Activated CD4-positive, alpha-beta T cell treated with anti-CD3 and anti-CD28 coated beads, Interleukin-2, amount 50 U/mL, for 16 hours (primary cell): ENCODE results near the gene IKZF2.
"Not testable (repeated sequence)": the region's sequence is repeated elsewhere in the genome, so short reads cannot be mapped to it uniquely, and the experiment has no call there.

ENCODE experiments used
- DNase-seq: peaks from one replicate; pipeline ENCODE4 v3.0.0-alpha.2; 2020

IKZF2 gene

DNA sequence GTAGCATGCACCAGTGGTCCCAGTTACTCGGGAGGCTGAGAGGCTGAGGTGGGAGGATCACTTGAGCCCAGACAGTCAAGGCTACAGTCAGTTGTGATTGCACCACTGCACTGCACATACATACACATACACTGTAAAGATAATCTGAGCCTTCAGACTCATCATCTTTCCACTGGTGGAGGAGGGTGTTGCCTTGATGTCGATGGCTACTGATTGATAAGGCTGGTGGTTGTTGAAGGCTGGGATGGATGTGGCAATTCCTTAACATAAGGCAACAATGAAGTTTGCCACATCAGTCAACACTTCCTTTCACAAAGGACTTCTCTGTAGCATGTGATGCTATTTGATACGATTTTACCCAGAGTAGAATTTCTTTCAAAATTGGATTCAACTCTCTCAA, 118.8 kb downstream of the IKZF2 start:
- DNase-seq = no peak

DNA sequence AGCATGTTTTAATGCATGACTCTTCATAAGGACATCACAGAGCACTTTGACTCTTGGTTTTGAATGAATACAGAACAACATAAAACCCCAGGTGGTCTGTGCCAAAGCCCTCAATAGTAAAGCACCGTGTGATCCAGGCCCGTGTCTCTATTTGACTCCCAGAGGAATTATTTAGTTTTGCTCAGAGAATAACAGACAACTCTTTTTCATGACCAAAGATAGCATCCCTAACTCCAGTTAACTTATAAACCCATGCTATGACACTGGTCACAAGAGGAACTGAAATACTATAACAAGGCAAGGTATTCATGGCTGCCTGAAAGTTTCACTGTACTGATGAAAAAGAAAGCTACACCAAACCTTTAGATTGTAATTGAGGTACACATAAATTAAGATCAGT, 128.4 kb downstream of the IKZF2 start:
- no peak for DNase-seq

DNA sequence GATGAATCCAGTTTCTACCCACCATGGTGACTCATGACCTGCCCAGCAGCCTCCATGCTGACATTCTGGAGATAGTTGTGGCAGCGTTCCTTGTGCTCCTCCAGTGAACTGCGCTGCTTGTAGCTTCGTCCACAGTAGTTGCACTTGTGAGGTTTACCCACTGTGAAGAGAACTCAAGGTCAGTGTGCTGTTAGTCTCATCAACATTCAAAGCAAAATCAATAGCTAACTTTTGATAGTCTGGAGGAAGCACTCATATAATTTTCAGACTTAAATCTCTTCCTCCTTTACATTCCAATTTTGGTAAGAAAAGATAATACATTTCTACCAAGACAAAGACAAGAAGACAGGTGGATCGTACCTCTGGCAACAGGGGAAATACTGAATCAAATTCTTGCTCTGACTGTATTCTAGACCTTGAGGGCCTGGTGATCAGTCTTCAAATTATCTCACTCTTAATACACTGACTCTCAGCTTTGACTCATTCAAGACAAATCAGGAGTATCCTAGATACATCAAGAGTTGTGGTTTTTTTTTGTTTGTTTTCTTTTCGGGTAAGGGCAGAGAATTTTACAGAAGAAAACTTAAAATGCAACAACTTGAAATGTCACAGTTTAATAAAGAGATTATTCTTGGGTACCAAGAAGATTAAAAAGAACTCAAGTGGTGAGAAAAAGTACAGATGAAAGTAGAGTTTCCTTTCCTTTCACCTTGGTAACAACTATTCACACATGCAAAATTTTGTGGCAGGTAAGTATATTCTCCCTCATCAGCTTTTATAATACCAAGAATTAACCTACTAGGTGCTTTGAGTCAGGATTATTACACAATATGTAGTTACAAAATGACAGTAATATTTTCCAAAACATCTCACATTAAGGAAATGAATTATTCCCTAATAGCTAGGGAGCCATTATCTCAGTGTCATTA, 129.2 kb downstream of the IKZF2 start:
- peak; percentile 76 for DNase-seq

DNA sequence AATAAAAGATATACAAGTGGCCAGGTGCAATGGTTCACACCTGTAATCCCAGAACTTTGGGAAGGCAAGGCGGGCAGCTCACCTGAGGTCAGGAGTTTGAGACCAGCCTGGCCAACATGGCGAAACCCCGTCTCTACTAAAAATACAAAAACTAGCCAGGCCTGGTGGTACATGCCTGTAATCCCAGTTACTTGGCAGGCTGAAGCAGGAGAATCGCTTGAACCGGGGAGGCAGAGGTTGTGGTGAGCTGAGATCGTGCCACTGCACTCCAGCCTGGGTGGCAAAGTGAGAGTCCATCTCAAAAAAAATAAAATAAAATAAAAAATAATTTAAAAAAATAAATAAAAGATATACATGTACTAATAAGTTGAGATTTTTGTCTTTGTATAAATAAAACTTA, 130.5 kb downstream of the IKZF2 start:
- not testable (repeated sequence) for DNase-seq

DNA sequence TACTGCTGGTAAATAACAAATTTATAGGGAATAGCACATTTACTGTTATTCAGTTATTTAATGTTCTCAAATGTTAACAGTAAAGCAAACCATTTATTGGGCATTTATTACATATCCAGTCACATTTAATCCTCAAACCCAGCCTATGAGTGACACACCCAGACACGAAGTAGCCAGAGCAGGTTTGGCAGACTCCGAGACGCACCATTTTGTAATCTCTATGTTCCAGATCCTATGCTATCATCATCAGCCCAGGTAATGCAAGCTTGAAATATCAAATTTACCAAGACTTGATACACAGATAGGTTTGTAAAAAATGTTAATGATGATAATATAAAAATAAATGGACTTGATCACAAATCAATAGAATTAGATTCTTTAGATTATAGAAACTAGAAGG, 131.1 kb downstream of the IKZF2 start:
- DNase-seq = no peak

DNA sequence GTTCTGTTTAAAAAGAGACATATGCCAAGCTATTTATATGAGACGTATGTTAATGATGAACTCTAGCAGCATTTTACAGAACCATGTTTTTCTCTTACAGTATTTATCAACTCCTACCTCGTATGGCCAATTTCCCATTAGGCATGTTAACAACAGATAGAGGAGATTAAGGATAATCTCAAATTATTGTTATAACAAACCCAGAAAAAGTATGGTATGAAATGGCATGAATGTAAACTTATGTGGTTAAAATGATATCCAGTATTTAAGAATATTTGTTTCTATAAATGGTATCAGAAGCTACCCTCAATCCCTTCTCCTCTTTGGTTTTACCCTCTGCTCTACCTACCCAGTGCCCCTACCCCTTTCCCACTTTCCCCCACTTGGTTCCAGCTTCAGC, 132.0 kb downstream of the IKZF2 start:
- no peak for DNase-seq

DNA sequence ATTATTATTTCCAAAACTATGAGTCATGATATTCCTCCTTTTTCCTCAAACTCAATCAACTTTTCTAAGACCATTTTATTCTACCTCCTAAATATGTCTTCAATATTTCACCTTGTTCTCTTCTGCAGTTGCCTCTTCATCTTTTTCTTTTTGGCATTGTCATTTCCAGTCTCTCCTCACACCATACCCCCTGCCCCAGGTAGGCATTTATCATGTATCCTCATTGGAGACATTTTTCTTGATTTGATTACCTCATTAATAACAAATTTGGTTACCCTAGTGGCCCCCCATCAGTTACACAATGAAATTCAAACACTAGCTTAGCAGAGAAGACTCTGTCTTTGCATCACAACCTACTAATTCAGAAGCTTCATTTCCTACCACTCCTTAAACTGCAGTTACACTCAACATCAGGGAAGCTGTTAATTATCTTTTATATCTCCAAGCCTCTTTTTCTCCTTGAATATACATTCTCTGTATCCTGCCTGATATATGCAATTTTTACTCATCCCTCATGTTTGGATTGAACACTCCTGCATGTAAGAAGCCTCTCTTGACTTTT, 133.0 kb downstream of the IKZF2 start:
- DNase-seq = no peak

DNA sequence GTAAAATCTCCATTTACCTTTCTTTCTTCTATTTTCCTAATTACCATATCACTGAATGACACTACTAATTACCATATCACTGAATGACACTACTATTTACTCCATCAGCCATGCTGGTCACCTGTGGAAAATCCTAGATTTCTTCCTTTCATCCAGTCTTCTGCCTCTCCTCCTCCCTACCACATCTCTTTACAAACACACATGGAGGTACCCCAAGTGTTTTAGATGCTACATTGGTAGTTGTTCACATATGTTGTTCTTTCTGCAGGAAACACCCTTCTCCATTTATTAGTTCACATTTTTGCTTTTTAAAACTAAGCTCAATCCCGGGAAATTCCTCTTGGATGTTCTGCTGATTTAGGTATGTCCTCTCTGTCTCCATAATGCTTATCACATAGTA, 134.0 kb downstream of the IKZF2 start:
- DNase-seq = no peak

DNA sequence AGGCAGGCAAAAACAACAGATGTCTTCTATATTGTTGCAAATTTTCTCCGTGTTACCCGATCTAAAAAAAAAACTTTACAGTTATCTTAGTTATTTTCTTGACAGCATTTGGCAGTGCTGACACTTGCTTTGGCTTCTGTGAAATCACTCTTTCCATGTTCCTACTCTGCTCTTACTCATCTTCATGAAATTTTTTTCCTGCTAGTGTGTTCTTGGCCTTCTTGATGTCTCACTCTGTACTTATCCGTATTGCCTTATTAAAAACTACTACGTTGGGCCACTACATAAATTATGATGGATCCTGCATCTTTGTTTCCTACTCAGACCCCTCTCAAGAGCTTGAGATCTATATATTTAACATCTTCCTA, 134.4 kb downstream of the IKZF2 start:
- no peak for DNase-seq

DNA sequence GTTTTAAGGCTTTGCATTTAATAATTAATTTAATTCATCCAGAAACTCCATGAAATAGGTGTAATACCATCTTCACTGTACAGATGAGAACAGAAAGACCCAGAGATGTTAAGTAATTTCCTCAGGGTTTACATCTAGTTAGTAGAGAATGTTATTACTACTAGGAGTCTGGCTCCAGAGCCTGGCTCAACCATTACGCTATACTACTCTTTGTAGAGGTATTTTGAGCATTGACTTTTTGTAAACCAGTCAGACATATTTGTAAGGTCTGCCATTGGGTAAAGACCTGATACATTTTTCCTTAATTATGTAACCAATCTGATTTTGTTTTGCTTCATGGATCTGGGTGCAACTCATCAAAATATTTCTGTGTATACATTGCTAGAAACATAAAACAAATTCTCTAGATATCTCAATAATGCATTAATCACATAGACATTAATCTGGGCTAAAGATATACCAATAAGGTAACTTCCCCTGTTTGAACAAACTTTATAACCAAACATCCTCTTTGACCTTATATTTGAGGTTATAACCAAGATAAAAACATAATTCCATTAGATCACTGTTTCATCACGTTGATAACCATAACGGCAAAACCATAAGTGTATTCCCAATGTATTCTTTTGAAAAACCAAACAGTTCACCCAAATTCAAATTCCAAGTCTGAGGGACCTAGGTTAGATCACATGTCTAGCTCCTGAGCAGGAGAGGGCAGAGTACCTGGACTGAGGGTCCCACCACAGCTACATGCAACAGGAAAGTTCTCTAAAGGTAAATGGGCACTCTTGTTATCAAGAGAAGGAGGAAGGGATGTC, 135.0 kb downstream of the IKZF2 start:
- DNase-seq = peak; percentile 14

DNA sequence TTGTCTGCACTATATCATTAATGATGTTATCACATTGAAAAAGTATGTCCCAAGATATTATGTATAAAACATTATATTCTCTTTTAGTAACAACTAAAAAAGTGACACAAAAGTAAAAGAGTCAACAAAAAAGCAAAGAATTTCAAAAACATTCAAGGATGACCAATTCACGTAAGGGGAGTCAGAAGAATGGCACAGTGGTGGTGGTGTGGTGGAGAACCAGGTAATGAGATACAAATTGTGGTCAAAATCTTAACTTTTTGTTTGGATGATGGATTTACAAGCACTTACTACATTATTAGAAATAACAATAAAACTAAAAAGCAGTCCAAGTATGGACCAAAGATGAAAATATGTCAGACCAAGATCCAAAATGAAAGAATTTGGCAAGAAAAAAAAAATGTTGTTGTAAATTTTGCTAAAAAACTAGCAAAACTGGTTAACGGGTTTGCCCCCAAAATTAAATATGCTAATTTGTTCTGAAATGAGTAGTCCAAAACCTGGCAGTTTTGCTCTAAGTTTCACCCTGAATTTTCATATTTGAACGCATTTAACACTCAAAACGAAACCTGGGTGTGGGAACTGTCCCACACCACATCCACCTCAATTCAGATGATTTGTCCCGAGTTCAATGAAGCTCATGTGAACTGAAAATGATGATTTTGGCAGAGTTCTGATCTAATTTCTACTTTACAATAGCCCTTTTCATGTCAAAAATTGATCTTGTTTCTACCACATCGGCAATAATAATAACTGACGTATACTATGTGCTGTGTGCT, 135.8 kb downstream of the IKZF2 start:
- peak; percentile 91 for DNase-seq

DNA sequence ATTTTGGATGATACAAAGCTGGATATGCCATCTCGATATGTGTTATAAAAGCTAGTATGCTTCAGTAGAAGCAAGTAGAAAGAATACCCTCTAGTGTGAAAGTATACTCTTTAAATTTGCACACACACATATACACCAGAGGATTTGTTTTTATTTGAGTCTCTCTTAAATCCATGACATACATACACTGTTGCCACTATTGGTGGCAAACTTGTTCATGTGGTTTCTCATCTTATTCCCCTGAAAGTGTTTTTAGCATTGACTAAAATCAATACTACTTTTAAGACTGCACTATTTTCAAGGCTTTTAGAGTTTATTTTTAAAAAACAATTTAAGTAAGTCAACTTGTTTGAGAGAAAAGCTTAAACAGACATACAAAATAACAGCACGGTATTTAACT, 137.4 kb downstream of the IKZF2 start:
- peak; percentile 21 for DNase-seq

DNA sequence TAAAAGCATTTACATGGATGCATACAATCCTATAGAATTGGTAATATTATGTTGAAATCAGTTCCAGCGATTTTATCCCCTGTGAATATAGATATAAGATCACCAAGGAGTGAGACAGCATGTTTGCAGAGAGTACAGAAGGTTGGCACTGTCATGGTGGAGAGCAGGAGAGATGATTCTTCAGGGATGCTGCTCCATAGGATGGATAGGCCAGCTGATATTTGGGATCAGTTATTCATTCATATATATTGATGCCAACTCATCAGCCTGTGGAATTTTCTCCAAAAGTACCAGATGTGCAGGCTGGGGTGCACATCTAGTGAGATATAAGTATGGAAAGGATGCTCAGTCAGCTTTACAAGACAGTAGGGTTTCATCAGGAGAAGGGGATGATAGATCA, 139.9 kb downstream of the IKZF2 start:
- DNase-seq = no peak

DNA sequence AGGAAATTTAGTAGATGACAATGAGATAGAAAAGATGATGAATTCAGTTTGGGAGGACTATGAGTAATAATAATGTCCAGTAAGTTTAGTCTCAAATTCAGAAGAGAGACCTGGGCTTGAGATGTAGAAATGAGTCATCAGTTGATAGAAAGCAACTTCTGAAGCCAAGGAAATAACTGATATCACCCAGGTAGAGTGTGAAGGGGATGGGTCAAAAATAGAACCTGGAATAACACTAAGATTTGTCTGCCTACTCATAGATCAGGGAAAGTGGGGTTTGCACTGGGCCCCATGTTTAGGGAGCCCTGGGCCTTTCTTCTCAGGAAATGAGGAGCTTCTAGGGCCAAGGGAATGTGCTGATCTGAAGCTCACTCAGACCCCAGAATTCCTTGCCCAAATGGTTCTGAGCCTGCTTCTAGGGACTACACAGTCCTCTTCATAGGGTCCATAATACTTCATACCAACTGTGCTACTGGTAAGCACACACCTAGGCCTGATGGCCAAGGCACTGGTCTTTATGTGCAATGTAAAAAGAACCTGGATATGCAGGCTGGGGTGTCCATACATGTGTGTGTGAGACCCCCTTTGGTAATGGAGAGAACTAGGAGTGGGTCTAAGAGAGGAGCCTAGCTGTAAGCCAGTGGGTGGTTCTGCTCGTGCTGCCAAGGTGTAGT, 141.2 kb downstream of the IKZF2 start:
- DNase-seq = peak; percentile 15

DNA sequence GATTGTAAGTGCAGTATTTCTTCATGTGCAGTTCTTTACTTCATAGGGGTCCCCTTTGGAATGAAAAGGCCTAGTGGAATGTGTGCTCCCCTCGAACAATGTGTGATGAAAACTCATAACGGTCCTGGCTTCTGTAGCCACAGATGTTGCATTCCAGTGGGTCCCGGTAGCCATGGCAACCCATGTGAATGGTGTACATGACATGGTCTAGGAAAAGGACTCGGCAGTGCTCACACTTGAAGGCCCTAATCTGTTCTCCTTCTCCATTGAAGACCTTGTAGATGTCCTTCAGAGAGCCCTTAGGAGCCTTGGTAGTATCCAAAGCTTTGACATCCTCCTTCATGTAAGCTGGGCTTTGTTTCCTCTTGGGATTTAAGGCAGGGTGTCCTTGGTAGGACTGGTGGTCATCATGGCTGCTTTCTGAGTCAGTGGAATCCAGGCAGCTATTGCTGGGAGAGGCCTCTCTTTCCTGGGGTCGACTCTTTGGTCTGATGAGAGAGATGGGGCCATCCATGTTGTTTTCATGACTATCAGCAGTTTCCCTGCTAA, 144.0 kb downstream of the IKZF2 start:
- DNase-seq = no peak

DNA sequence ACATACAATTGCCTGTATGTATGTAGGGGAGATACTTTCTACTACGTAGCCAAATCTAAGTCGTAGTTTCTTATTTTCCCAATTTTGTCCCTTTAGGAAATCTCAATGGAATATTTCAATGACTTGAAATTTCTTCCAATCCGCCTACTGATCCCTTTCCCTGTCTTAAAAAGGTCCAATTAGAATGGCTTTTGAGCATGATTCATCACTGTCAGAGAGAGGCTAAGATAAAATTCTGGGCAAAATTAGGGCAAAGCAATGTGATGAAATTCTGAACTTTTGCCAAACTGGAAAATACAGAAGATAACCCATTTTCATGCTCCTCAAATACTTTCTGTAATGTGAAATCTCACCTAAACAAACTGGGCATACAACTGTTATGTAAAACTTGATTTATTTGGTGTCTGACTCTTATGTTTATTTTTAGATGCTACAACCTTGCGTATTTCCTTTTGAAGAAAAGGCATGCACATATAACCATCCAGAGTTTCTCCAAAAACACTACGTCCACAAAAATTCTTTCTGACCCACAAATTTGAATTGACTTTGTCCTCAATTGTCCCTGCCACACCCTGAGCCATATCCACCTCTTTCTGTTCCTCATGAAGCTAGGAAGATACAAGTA, 147.1 kb downstream of the IKZF2 start:
- DNase-seq = no peak

DNA sequence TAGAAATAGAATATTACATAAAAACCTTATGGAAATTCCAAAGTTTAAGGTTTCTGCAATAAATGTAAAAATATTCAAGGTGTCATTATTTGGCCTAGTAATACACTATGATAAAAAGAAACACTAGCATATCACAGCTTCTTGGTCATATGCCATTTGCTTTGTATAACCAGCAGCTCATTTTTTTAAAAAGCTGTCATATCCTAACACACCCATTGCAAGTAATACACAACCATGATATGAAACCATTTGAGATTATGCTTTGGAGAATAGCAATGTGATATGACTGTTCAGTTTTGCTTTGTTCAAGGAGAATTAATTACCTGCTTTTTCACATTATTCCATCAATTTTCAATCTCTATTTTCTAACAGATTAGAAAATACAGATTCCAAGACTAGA, 149.0 kb downstream of the IKZF2 start:
- DNase-seq = no peak

DNA sequence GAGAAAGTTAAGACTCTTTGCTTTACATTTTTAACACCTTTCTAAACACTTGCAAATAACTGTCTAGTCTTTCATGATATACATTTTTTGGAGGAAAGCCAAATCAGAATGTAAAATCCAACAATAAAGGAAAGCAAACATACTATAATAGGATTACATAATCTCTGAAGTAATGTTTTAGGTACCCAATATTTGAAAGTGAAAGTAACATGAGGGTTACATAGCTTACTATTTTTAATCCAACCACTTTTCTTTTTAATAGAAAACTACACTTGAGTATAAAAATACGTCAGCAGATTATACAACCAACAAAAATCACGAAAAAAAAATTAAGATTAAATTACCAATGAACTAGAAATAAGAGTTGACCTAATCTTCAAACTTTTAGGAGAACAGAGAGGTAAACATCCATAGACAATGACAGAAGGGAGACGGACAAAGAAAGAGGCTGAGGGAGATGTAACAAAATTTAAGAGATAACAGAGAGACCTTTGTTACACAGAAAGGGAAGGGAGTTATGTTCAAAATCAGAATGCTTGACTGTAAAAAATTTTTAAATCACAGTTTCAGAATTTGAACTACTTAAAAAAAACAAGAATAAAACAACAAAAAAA, 150.0 kb downstream of the IKZF2 start:
- no peak for DNase-seq

DNA sequence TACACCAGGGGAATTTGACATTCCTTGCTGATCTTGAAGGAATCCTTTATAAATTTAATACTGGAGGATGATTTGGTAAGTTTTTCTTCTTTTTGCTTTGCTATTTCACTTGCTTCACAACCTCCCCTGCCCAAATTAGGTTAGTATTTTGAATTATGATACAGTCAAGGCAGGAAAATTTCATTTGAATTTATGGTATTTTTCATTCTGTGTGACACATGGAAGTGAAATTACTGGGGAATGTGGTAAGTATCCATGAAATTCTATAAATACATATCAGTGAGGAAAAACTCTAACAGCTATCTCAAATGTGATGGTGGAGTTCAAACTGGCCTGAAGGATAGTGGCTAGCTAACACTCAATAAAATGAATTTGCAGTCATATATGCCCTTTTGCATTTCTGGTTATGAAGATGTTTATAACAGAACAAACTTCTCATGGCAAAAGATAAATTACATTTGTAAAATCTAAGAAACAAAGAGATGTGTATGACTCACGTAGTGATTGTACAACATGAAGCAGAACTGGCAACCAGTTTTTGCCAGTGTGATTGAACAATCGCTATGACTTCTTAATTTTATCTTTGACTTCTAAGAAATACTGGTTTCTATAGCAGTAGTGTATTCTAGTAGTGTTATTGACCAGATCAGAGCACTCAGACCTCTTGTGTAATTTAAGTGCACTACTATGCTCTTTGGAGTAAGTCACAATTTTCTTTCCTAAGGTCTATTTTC, 152.6 kb downstream of the IKZF2 start:
- no peak for DNase-seq

DNA sequence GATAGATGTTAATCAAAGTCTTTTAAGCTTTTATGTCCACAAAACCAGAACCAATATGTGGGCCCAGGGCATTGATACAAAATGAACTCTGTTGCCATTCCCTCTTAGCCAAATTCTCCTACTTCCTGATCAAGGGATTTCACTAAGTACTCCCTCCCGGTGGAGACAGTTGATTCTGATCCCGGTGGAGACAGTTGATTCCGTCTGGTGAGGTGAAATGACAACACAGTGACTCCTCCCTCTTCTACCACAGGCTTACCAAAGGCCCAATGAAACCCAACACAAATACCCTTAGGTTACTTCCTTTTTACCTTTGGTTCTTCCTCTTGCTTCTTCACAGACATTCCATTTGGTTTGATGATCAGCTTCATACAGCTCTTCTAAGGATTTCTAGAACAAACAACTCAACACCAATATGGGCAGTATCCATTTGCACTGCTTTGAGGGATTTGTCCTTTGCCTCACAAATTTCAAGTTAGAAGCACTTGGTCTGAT, 153.8 kb downstream of the IKZF2 start:
- no peak for DNase-seq
